ENCODE results near the gene ISYNA1.

ISYNA1 gene

GRCh38 chr19:18465214-18465963, 27.5 kb upstream of the ISYNA1 start:
- TF ChIP-seq FOXM1 (IDR thresholded peaks at IDR 0.05; ENCODE audit: borderline replicate concordance), result no peak
- TF ChIP-seq NFRKB (IDR thresholded peaks at IDR 0.05), result no peak
- no peak for TF ChIP-seq CTBP1 (IDR thresholded peaks at IDR 0.05; ENCODE audit: borderline replicate concordance)
- ChIA-PET POLR2A (no interaction called here), CTCF (interaction anchor here (0.6 to 0.7 kb wide), 2 partner anchors 12 to 129 kb away, joined by 3 read pairs; no protein-coding TSS in a partner anchor)
- no peak for DNase-seq (ENCODE audit: extremely low spot score)

GRCh38 chr19:18464646-18465045, 26.7 kb upstream of the ISYNA1 start:
- TF ChIP-seq ZNF384 (IDR thresholded peaks at IDR 0.05) (no peak), PKNOX1 (IDR thresholded peaks at IDR 0.05) (no peak), SUZ12 (IDR thresholded peaks at IDR 0.05) (no peak), ELF4 (IDR thresholded peaks at IDR 0.05) (no peak), LEF1 (IDR thresholded peaks at IDR 0.05; ENCODE audit: borderline replicate concordance) (no peak), TARDBP (IDR thresholded peaks at IDR 0.05) (no peak), SP1 (IDR thresholded peaks at IDR 0.05) (no peak)
- no peak for DNase-seq (ENCODE audit: extremely low spot score)
- CTCF ChIA-PET, result interaction anchor here (0.6 to 0.7 kb wide), 2 partner anchors 12 to 129 kb away, joined by 3 read pairs; no protein-coding TSS in a partner anchor
- POLR2A ChIA-PET, result no interaction called here

- DNase-seq (ENCODE audit: extremely low spot score), result no peak
- ChIA-PET CTCF (interaction anchor here (0.6 to 3.0 kb wide), 11 partner anchors 8 to 43 kb away, joined by 3 to 21 read pairs (median 3); no protein-coding TSS in a partner anchor), POLR2A (no interaction called here)
- TF ChIP-seq FOXK2 (IDR thresholded peaks at IDR 0.05) (no peak), L3MBTL2 (conservative IDR thresholded peaks at IDR 0.05) (no peak), PKNOX1 (IDR thresholded peaks at IDR 0.05) (no peak), SUZ12 (IDR thresholded peaks at IDR 0.05) (no peak), HDGF (IDR thresholded peaks at IDR 0.05; ENCODE audit: borderline replicate concordance) (no peak), SP1 (IDR thresholded peaks at IDR 0.05) (no peak), FOXA1 (IDR thresholded peaks at IDR 0.05) (no peak), ZNF384 (IDR thresholded peaks at IDR 0.05) (no peak), ARNT (IDR thresholded peaks at IDR 0.05) (no peak), TARDBP (IDR thresholded peaks at IDR 0.05) (no peak), NFRKB (IDR thresholded peaks at IDR 0.05) (no peak), BHLHE40 (IDR thresholded peaks at IDR 0.05; ENCODE audit: borderline replicate concordance) (no peak)
These were observed 23.5 kb upstream of the ISYNA1 start for GRCh38 chr19:18461471-18461870.

- TF ChIP-seq HDGF (IDR thresholded peaks at IDR 0.05; ENCODE audit: borderline replicate concordance) (no peak), FOXK2 (IDR thresholded peaks at IDR 0.05) (no peak), BHLHE40 (IDR thresholded peaks at IDR 0.05; ENCODE audit: borderline replicate concordance) (no peak), ARNT (IDR thresholded peaks at IDR 0.05) (no peak), LEF1 (IDR thresholded peaks at IDR 0.05; ENCODE audit: borderline replicate concordance) (no peak), FOXM1 (IDR thresholded peaks at IDR 0.05; ENCODE audit: borderline replicate concordance) (no peak), NFRKB (IDR thresholded peaks at IDR 0.05) (no peak), SUZ12 (IDR thresholded peaks at IDR 0.05) (no peak), SP1 (IDR thresholded peaks at IDR 0.05) (no peak), PKNOX1 (IDR thresholded peaks at IDR 0.05) (no peak), FOXA1 (IDR thresholded peaks at IDR 0.05) (no peak), ZNF384 (IDR thresholded peaks at IDR 0.05) (no peak), ELF4 (IDR thresholded peaks at IDR 0.05) (no peak), L3MBTL2 (conservative IDR thresholded peaks at IDR 0.05) (no peak)
- no peak for DNase-seq (ENCODE audit: extremely low spot score)
- POLR2A ChIA-PET, result no interaction called here
- CTCF ChIA-PET, result interaction anchor here (0.8 to 3.0 kb wide), 3 partner anchors 8 to 11 kb away, joined by 3 to 21 read pairs (median 8); no protein-coding TSS in a partner anchor
These were observed 23.0 kb upstream of the ISYNA1 start for GRCh38 chr19:18460900-18461299.

GRCh38 chr19:18457483-18458331, 19.8 kb upstream of the ISYNA1 start:
- ChIA-PET CTCF (interaction anchor here (0.8 kb wide), 1 partner anchor 17 kb away, joined by 3 read pairs; no protein-coding TSS in a partner anchor), POLR2A (no interaction called here)
- no peak for TF ChIP-seq SP1 (IDR thresholded peaks at IDR 0.05)
- no peak for TF ChIP-seq LEF1 (IDR thresholded peaks at IDR 0.05; ENCODE audit: borderline replicate concordance)
- no peak for TF ChIP-seq HDGF (IDR thresholded peaks at IDR 0.05; ENCODE audit: borderline replicate concordance)
- no peak for TF ChIP-seq ELF4 (IDR thresholded peaks at IDR 0.05)
- TF ChIP-seq ZNF384 (IDR thresholded peaks at IDR 0.05), result no peak
- no peak for DNase-seq (ENCODE audit: extremely low spot score)

- POLR2A ChIA-PET, result no interaction called here
- DNase-seq (ENCODE audit: extremely low spot score), result no peak
- TF ChIP-seq HDGF (IDR thresholded peaks at IDR 0.05; ENCODE audit: borderline replicate concordance) (no peak), LEF1 (IDR thresholded peaks at IDR 0.05; ENCODE audit: borderline replicate concordance) (no peak), CTBP1 (IDR thresholded peaks at IDR 0.05; ENCODE audit: borderline replicate concordance) (no peak), PKNOX1 (IDR thresholded peaks at IDR 0.05) (no peak), TARDBP (IDR thresholded peaks at IDR 0.05) (no peak), NFRKB (IDR thresholded peaks at IDR 0.05) (no peak), L3MBTL2 (conservative IDR thresholded peaks at IDR 0.05) (no peak), BHLHE40 (IDR thresholded peaks at IDR 0.05; ENCODE audit: borderline replicate concordance) (no peak), ARNT (IDR thresholded peaks at IDR 0.05) (no peak), FOXM1 (IDR thresholded peaks at IDR 0.05; ENCODE audit: borderline replicate concordance) (no peak), ZNF384 (IDR thresholded peaks at IDR 0.05) (no peak), FOXK2 (IDR thresholded peaks at IDR 0.05) (no peak), ELF4 (IDR thresholded peaks at IDR 0.05) (no peak), SP1 (IDR thresholded peaks at IDR 0.05) (no peak), SUZ12 (IDR thresholded peaks at IDR 0.05) (no peak), FOXA1 (IDR thresholded peaks at IDR 0.05) (no peak)
- CTCF ChIA-PET, result interaction anchor here (0.8 kb wide), 1 partner anchor 16 kb away, joined by 3 read pairs; no protein-coding TSS in a partner anchor
These were observed 19.0 kb upstream of the ISYNA1 start for GRCh38 chr19:18456974-18457373.
